Retinal pigment epithelial cell (primary cell): ENCODE data around the gene RAB3C.

Experiments
- DNase-seq: peaks from one replicate; pipeline ENCODE4 v3.0.0-alpha.2; 2010; ENCODE audit warnings: low read depth
- H3K4me3 ChIP-seq: 2 replicates; pipeline ENCODE4 v1.5.1; 2011; ENCODE audit warnings: mild to moderate bottlenecking, low read length, control low read depth, moderate library complexity
- TF ChIP-seq, protein P1 (sequence below): conservative IDR thresholded peaks from 2 replicates; pipeline ENCODE4 v1.5.1; 2011; ENCODE audit warnings: low read depth, low read length, control low read depth, inconsistent platforms

Gene RAB3C

DNA sequence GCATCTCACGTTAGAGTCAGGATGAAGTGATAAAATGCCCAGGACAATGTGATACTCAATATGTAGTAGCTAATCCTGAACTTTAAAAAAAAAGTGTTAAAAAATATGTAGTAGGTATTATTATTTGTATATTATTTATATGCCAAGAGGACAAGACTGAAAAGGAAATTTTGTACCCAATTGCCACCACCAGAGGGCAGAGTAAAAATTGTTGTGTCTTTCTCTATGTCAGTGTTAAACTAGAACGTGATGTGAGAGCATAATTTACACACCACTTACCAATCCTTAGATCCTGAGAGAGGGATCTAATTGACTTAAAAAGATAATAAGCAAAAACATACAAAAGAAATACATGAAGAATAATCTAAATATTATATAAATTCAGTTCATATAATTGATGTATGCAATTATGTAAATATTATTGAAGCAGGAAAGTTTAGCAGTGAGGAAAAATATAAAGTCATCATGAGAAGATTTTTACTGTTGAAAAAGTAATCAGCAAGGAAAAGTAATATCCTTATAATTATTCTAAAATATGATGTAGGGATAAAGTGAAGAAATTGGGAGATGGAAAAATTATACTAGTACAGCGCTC, 288.9 kb downstream of the RAB3C start:
- TF ChIP-seq, protein P1, sequence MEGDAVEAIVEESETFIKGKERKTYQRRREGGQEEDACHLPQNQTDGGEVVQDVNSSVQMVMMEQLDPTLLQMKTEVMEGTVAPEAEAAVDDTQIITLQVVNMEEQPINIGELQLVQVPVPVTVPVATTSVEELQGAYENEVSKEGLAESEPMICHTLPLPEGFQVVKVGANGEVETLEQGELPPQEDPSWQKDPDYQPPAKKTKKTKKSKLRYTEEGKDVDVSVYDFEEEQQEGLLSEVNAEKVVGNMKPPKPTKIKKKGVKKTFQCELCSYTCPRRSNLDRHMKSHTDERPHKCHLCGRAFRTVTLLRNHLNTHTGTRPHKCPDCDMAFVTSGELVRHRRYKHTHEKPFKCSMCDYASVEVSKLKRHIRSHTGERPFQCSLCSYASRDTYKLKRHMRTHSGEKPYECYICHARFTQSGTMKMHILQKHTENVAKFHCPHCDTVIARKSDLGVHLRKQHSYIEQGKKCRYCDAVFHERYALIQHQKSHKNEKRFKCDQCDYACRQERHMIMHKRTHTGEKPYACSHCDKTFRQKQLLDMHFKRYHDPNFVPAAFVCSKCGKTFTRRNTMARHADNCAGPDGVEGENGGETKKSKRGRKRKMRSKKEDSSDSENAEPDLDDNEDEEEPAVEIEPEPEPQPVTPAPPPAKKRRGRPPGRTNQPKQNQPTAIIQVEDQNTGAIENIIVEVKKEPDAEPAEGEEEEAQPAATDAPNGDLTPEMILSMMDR: peak; percentile 72
- no peak overlapping the region for H3K4me3 ChIP-seq
- no peak for DNase-seq

DNA sequence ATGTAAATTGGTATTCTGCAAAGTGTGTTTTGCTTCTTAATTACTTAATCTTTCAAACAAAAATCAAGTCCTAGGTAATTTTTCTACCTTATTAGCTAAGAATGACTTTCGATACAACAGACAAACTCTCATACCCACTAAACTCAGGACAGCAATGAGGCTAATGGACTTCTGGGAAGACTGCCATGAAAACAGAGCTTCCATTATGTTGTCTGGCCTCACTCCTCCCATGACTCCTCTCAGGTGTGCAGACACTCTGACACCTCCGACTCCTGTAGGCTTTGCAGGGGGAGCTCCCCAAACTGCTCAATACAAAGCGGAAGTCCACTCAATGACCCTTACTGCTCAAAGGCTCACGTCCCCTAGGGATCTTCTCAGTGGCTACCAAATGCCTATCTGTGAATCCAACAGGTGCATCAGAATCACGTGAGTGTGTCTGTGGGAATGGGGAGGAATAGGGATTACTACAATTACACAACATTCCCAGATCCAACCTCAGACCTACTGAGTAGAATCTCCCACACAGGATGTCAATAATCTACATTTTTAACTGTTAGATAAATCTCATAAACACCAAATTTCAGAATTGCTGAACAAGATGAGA, 289.9 kb downstream of the RAB3C start:
- DNase-seq: no peak
- no peak overlapping the region for H3K4me3 ChIP-seq
- TF ChIP-seq, protein P1: no peak

DNA sequence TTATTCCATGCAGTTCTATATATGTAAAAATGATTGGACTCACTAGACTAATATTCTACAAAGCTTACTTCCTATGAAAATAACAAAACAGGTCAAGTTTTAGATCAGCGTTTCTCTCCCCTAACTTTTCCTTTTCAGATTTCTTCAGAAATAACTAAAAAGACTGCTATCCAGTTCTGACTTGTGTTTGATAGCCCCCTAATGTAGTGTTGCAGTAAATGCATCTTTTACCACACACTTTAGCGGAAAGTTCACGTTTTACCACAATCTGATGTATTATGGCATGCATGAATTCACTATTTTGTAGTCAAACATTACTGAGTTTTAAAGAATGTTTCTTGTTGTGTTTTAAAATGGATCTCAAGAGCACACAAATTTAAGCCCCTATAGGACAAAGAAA, 292.7 kb downstream of the RAB3C start:
- TF ChIP-seq, protein P1: no peak
- H3K4me3 ChIP-seq: no peak overlapping the region
- DNase-seq: no peak

DNA sequence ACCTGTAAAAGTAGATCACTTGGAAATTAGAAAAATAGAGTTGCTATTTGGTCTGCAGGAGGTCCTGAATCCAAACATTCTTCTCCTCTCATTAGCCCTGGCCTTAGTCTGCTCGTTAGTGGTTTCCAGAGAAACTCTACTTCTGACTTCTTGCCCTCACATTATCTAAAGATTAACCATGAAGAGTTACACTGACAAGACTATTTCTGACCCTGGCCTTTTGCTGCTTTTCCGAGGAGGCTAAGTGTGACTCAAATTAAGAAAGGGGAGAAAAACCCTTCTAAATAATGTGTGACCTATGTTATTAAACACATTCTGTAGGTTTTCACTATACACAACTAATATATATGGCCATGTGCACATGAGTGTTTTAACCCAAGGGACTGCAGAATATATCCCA, 302.4 kb downstream of the RAB3C start:
- no peak overlapping the region for H3K4me3 ChIP-seq
- TF ChIP-seq, protein P1: no peak
- no peak for DNase-seq

DNA sequence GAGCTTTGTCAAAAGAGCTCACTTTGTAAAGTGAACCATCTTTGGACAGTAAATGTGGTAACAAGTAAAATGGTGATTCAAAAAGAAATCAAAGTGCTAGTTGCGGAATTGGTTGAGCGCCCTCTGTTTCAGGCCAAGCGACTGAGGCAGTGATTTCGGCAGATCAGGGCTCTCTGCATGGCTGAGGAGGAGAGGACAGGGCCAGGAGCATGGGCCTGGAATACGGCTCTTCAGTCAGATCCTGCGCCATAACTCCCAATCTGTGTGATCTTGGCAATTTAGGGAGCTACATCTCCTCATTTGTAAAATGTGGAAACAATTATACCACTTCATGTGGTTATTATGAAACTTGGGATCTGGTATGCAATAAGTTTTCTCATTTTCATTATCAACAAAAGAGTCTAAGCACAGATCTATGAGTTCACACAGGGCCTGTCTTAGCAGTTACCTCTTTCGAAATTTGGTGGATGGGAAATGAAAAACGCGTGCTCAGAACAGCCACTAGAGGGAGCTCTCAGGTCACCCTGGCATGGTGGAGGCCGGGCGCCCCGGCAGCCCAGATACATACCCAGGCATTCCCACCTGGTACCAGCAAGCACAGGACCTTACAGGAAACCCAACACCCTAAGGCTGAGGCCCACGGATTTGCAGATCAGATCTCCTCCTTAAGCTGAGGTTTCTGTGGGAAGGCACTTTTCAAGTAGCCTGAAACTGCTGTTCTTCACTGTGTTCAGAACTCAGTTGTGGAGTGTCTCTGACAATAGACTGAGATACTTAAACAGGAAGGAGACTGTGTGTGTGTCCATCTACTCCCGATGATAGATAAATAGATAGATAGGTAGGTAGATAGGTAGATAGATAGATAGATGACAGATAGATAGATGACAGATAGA, 303.7 kb downstream of the RAB3C start:
- DNase-seq: peak; percentile 92
- TF ChIP-seq, protein P1: peak; percentile 92
- no peak overlapping the region for H3K4me3 ChIP-seq

DNA sequence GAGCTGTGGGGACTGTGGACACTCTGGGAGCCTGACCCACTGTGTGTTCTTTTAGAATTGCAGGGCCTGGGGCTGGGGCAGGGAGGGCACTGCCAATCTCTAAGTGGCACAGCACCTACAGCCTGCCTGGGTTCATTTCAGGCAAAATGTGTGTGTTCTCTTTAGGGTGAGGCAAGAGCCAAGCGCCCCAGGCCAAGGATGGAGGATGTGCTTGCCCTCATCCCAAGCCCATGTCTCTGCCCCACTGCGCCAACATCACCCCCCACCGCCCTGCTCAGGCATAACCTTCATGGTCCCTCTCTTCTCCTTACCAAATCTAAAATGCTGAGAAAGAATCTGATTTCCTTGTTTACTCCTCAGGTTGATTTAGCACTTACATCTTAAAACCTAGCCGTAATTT, 304.4 kb downstream of the RAB3C start:
- no peak overlapping the region for H3K4me3 ChIP-seq
- DNase-seq: no peak
- TF ChIP-seq, protein P1: no peak
